HepG2 (cell line): Measurements from ENCODE around the gene UMOD. TPM values are rescaled to one million over a fixed set of nuclear protein-coding genes. Genes with fewer than 3 reads are reported as not detected.
A peak's percentile ranks its signal among the peaks of the same experiment; 100 is the strongest.

Experiments
- ARNT2 ChIP-seq: sonication (generic); formaldehyde crosslinking; IDR thresholded peaks from 2 replicates; pipeline ENCODE4 v1.8.0; 2022; ENCODE audit warnings: mild to moderate bottlenecking, low read depth, missing genetic modification reagents, moderate library complexity
- BHLHE40 ChIP-seq: IDR thresholded peaks from 2 replicates; pipeline ENCODE4 v1.6.1; 2011; ENCODE audit warnings: low read length, improper control_type of control experiment
- CHD2 ChIP-seq: IDR thresholded peaks from 2 replicates; pipeline ENCODE4 v1.6.1; 2011; ENCODE audit warnings: low read depth, low read length, improper control_type of control experiment
- DMAP1 ChIP-seq: IDR thresholded peaks from 2 replicates; pipeline ENCODE4 v1.6.1; 2016
- JARID2 ChIP-seq: sonication (generic); formaldehyde crosslinking; IDR thresholded peaks from 2 replicates; pipeline ENCODE4 v1.8.1; 2023; ENCODE audit warnings: missing genetic modification reagents, inconsistent platforms; ENCODE audit not compliant: insufficient replicate concordance
- KDM5B ChIP-seq: sonication (generic); formaldehyde crosslinking; IDR thresholded peaks from 2 replicates; pipeline ENCODE4 v1.4.0; 2020; ENCODE audit warnings: missing genetic modification reagents, mild to moderate bottlenecking, borderline replicate concordance
- MZF1 ChIP-seq: sonication (generic); formaldehyde crosslinking; IDR thresholded peaks from 2 replicates; pipeline ENCODE4 v1.8.1; 2023; ENCODE audit warnings: mild to moderate bottlenecking, missing genetic modification reagents, borderline replicate concordance
- POGZ ChIP-seq: sonication (generic); formaldehyde crosslinking; IDR thresholded peaks from 2 replicates; pipeline ENCODE4 v1.4.0; 2020; ENCODE audit warnings: mild to moderate bottlenecking, missing genetic modification reagents
- RFX3 ChIP-seq: IDR thresholded peaks from 2 replicates; pipeline ENCODE4 v1.6.1; 2016; ENCODE audit warnings: missing biosample characterization, missing genetic modification reagents
- SRY ChIP-seq: sonication (generic); formaldehyde crosslinking; IDR thresholded peaks from 2 replicates; pipeline ENCODE4 v1.8.0; 2022; ENCODE audit warnings: mild to moderate bottlenecking, missing genetic modification reagents
- TCF7 ChIP-seq: sonication (generic); IDR thresholded peaks from 2 replicates; pipeline ENCODE4 v1.6.1; 2016; ENCODE audit warnings: antibody characterized with exemption, low read depth
- ZBTB3 ChIP-seq: sonication (generic); formaldehyde crosslinking; IDR thresholded peaks from 2 replicates; pipeline ENCODE4 v1.4.0; 2020; ENCODE audit warnings: low read depth, mild to moderate bottlenecking, moderate library complexity, missing genetic modification reagents, borderline replicate concordance
- ZBTB7B ChIP-seq: sonication (generic); formaldehyde crosslinking; IDR thresholded peaks from 2 replicates; pipeline ENCODE4 v1.4.0; 2020; ENCODE audit warnings: missing genetic modification reagents
- ZEB1 ChIP-seq: IDR thresholded peaks from 2 replicates; pipeline ENCODE4 v1.6.1; 2012; ENCODE audit warnings: mild to moderate bottlenecking, low read depth, inconsistent platforms; ENCODE audit not compliant: insufficient replicate concordance
- ZNF557 ChIP-seq: sonication (generic); formaldehyde crosslinking; IDR thresholded peaks from 2 replicates; pipeline ENCODE4 v1.4.0; 2020; ENCODE audit warnings: missing genetic modification reagents
- ZNF564 ChIP-seq: sonication (generic); formaldehyde crosslinking; IDR thresholded peaks from 2 replicates; pipeline ENCODE4 v1.8.1; 2023; ENCODE audit warnings: mild to moderate bottlenecking, missing genetic modification reagents
- polyA plus RNA-seq, 8 experiments: library from polyadenylated mRNA; depleted of rRNA in 3 of 8; stranded (reverse) in 7 of 8; unstranded in 1 of 8; fragments of >200 nt; fragmentation: Illumina TruSeq in 4 of 8; extraction: Trizol in 4 of 8; gene quantifications; 2 replicates each; pipeline versions ENCODE4 v1.2.1 to v1.2.3, GENCODE V29; 2011 to 2016; ENCODE audit warnings: low read depth in 4 of 8, missing spikeins in 1 of 8, mixed read lengths in 1 of 8; ENCODE audit not compliant: insufficient read depth in 1 of 8
- total RNA-seq, 5 experiments: library from RNA; depleted of rRNA; stranded (reverse); fragments of >200 nt; fragmentation: Illumina TruSeq; extraction: Trizol; gene quantifications; 2 replicates each; pipeline ENCODE4 v1.2.3, GENCODE V29; 2016; ENCODE audit warnings: low read depth in 1 of 5
- TF ChIP-seq, protein P1 (sequence below): sonication (generic); formaldehyde crosslinking; conservative IDR thresholded peaks from 2 replicates; pipeline ENCODE4 v1.4.0; 2020; ENCODE audit warnings: mild to moderate bottlenecking, missing genetic modification reagents, moderate library complexity
- TF ChIP-seq, protein P2 (sequence below): sonication (generic); formaldehyde crosslinking; IDR thresholded peaks from 2 replicates; pipeline ENCODE4 v1.4.0; 2020; ENCODE audit warnings: missing genetic modification reagents, borderline replicate concordance
- TF ChIP-seq, protein P3 (sequence below): sonication (generic); formaldehyde crosslinking; IDR thresholded peaks from 2 replicates; pipeline ENCODE4 v1.5.0; 2020; ENCODE audit warnings: mild to moderate bottlenecking, missing genetic modification reagents
- TF ChIP-seq, protein P4 (sequence below): sonication (generic); formaldehyde crosslinking; IDR thresholded peaks from 2 replicates; pipeline ENCODE4 v1.5.0; 2020; ENCODE audit warnings: missing genetic modification reagents, mild to moderate bottlenecking, borderline replicate concordance

UMOD gene
- total and polyA plus RNA-seq, 2 of the 13 experiments (the other 11 are each of a cell fraction or from before 2014, with no cell fraction given), result not detected

DNA sequence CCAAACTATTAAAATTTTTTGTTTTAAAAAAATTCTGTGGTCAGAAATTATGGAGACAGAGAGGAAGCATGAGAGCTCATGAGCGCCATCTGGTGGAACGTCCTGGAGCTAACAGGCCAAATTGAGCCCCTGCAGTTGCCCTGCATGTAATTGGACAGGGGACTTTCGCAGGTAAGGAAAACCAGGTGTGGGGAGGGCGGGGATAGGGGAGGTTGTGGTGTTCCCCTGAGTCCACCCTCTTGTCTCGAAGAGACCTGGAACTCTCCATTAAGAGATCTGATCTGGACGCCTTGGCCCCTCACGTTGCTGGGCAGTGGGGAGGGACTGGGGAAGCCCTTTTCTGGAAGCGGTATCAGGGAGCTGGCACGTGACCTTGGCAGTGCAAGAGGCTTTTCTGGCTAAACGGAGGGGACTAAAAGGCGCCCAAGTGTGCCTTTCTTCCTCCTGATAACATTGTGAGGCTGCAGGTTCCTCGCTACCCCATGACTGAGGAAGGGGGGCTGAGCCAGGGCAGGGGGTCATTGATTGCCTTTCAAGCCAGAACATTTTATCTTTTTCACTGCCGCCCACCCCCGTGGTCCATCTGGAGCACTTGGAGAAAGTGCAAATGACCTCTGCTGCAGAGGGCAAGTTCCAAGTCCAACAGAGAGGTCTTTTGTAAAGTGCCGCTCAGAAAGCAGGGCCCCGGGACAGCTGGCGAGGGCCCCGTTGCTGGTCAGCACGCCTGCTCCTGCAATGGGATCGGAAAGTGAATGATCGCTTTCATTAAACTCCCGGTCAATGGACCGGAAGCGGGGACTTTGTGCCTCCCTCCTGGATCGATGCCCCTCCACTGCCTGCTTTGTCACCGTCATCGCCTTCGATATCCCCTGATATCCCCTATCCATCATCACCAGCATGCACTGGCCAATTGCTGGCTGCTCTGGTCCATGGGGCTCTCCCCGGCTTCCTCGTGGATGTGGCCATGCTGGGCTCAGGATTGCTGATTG is 33.6 kb upstream of the UMOD start (continued):
- no peak for TF ChIP-seq ZBTB3 (CRISPR knock-in tag)
- TF ChIP-seq, protein P1, sequence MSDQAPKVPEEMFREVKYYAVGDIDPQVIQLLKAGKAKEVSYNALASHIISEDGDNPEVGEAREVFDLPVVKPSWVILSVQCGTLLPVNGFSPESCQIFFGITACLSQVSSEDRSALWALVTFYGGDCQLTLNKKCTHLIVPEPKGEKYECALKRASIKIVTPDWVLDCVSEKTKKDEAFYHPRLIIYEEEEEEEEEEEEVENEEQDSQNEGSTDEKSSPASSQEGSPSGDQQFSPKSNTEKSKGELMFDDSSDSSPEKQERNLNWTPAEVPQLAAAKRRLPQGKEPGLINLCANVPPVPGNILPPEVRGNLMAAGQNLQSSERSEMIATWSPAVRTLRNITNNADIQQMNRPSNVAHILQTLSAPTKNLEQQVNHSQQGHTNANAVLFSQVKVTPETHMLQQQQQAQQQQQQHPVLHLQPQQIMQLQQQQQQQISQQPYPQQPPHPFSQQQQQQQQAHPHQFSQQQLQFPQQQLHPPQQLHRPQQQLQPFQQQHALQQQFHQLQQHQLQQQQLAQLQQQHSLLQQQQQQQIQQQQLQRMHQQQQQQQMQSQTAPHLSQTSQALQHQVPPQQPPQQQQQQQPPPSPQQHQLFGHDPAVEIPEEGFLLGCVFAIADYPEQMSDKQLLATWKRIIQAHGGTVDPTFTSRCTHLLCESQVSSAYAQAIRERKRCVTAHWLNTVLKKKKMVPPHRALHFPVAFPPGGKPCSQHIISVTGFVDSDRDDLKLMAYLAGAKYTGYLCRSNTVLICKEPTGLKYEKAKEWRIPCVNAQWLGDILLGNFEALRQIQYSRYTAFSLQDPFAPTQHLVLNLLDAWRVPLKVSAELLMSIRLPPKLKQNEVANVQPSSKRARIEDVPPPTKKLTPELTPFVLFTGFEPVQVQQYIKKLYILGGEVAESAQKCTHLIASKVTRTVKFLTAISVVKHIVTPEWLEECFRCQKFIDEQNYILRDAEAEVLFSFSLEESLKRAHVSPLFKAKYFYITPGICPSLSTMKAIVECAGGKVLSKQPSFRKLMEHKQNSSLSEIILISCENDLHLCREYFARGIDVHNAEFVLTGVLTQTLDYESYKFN (CRISPR knock-in tag), result peak; percentile 91
- no peak for TF ChIP-seq ZNF564 (CRISPR knock-in tag)
- peak; percentile 75; the same call in 1 of the 2 replicates for TF ChIP-seq TCF7
- TF ChIP-seq ARNT2 (CRISPR knock-in tag), result peak; percentile 37; the same call in 1 of the 2 replicates
- TF ChIP-seq, protein P2, sequence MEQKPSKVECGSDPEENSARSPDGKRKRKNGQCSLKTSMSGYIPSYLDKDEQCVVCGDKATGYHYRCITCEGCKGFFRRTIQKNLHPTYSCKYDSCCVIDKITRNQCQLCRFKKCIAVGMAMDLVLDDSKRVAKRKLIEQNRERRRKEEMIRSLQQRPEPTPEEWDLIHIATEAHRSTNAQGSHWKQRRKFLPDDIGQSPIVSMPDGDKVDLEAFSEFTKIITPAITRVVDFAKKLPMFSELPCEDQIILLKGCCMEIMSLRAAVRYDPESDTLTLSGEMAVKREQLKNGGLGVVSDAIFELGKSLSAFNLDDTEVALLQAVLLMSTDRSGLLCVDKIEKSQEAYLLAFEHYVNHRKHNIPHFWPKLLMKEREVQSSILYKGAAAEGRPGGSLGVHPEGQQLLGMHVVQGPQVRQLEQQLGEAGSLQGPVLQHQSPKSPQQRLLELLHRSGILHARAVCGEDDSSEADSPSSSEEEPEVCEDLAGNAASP (CRISPR knock-in tag), result peak; percentile 63; the same call in 1 of the 2 replicates
- TF ChIP-seq SRY, result peak; percentile 82; the same call in 1 of the 2 replicates
- TF ChIP-seq, protein P3, sequence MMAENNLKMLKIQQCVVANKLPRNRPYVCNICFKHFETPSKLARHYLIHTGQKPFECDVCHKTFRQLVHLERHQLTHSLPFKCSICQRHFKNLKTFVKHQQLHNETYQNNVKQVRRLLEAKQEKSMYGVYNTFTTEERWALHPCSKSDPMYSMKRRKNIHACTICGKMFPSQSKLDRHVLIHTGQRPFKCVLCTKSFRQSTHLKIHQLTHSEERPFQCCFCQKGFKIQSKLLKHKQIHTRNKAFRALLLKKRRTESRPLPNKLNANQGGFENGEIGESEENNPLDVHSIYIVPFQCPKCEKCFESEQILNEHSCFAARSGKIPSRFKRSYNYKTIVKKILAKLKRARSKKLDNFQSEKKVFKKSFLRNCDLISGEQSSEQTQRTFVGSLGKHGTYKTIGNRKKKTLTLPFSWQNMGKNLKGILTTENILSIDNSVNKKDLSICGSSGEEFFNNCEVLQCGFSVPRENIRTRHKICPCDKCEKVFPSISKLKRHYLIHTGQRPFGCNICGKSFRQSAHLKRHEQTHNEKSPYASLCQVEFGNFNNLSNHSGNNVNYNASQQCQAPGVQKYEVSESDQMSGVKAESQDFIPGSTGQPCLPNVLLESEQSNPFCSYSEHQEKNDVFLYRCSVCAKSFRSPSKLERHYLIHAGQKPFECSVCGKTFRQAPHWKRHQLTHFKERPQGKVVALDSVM (CRISPR knock-in tag), result no peak
- no peak for TF ChIP-seq JARID2
- TF ChIP-seq ZEB1, result peak; percentile 98
- TF ChIP-seq ZBTB7B (CRISPR knock-in tag), result peak; percentile 95
- peak; percentile 83; the same call in 1 of the 2 replicates for TF ChIP-seq POGZ (CRISPR knock-in tag)
- no peak for TF ChIP-seq CHD2
- 0 out of 2 replicates have a peak, but pooled peaks have one; percentile 20 for TF ChIP-seq DMAP1
- no peak for TF ChIP-seq RFX3
- TF ChIP-seq KDM5B (CRISPR knock-in tag), result peak; percentile 96
- TF ChIP-seq, protein P4, sequence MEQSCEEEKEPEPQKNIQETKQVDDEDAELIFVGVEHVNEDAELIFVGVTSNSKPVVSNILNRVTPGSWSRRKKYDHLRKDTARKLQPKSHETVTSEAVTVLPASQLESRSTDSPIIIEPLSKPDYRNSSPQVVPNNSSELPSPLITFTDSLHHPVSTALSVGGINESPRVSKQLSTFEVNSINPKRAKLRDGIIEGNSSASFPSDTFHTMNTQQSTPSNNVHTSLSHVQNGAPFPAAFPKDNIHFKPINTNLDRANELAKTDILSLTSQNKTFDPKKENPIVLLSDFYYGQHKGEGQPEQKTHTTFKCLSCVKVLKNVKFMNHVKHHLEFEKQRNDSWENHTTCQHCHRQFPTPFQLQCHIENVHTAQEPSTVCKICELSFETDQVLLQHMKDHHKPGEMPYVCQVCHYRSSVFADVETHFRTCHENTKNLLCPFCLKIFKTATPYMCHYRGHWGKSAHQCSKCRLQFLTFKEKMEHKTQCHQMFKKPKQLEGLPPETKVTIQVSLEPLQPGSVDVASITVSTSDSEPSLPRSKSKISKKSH, result peak; percentile 13; the same call in 1 of the 2 replicates
- TF ChIP-seq ZNF557 (CRISPR knock-in tag), result no peak
- peak; percentile 91; the same call in 1 of the 2 replicates for TF ChIP-seq MZF1 (CRISPR knock-in tag)
- peak; percentile 76; the same call in 1 of the 2 replicates for TF ChIP-seq BHLHE40
